ENCODE data around the gene SLC25A46.
"Not testable (repeated sequence)": the region's sequence is repeated elsewhere in the genome, so short reads cannot be mapped to it uniquely, and the experiment has no call there.

SLC25A46 gene

GRCh38 chr5:110757118-110757729 is 18.4 kb downstream of the SLC25A46 start:
- peak; percentile 58 for DNase-seq

- no peak for DNase-seq
These were observed 21.4 kb downstream of the SLC25A46 start for GRCh38 chr5:110760158-110760557.

- DNase-seq: no peak
These were observed 29.5 kb downstream of the SLC25A46 start for GRCh38 chr5:110768138-110768860.

- no peak for DNase-seq
These were observed 30.3 kb downstream of the SLC25A46 start for GRCh38 chr5:110769000-110769681.

GRCh38 chr5:110770286-110770685 is 31.5 kb downstream of the SLC25A46 start:
- DNase-seq: no peak

GRCh38 chr5:110784901-110785300 is 46.1 kb downstream of the SLC25A46 start:
- no peak for DNase-seq

GRCh38 chr5:110785356-110785755 is 46.5 kb downstream of the SLC25A46 start:
- DNase-seq: peak; percentile 4

GRCh38 chr5:110788006-110788405 is 49.2 kb downstream of the SLC25A46 start:
- DNase-seq: not testable (repeated sequence)

- DNase-seq: no peak
These were observed 51.9 kb downstream of the SLC25A46 start for GRCh38 chr5:110790673-110791072.

GRCh38 chr5:110802998-110803397 is 64.2 kb downstream of the SLC25A46 start:
- no peak for DNase-seq

- DNase-seq: no peak
These were observed 64.9 kb downstream of the SLC25A46 start for GRCh38 chr5:110803467-110804326.

- no peak for DNase-seq
These were observed 68.4 kb downstream of the SLC25A46 start for GRCh38 chr5:110807169-110807568.

- DNase-seq: no peak
These were observed 70.2 kb downstream of the SLC25A46 start for GRCh38 chr5:110809006-110809405.

All from activated CD4-positive, alpha-beta T cell treated with anti-CD3 and anti-CD28 coated beads, Interleukin-10, Interleukin-2, amounts not matched to agents 100 ng/mL and 50 ng/mL, durations not matched to agents 16 hours and 8 hours (primary cell).